Mesenchymal stem cell (in vitro differentiated cells and primary cell): ENCODE measurements around the gene GPATCH2L.
A peak's percentile ranks its signal among the peaks of the same experiment; 100 is the strongest.

Experiments used
- DNase-seq: peaks from one replicate; pipeline ENCODE4 v3.0.0-alpha.2; 2013
- H2AFZ ChIP-seq: one replicate; pipeline ENCODE4 v1.6.1; 2013; ENCODE audit warnings: low read depth, mild to moderate bottlenecking, control low read depth, inconsistent platforms, low read length, moderate library complexity
- H2AK5ac ChIP-seq: 2 replicates; pipeline ENCODE4 v1.6.1; 2013; ENCODE audit warnings: low read length, moderate library complexity, mild to moderate bottlenecking, inconsistent platforms; ENCODE audit not compliant: severe bottlenecking
- H2BK120ac ChIP-seq: one replicate; pipeline ENCODE4 v1.6.1; 2013; ENCODE audit warnings: low read depth, mild to moderate bottlenecking, inconsistent platforms, low read length, moderate library complexity
- H2BK12ac ChIP-seq, 2 experiments: one replicate each; pipeline ENCODE4 v1.6.1; 2013; ENCODE audit warnings: inconsistent platforms in 2 of 2, low read length in 2 of 2, mild to moderate bottlenecking in 2 of 2, moderate library complexity in 2 of 2, control low read depth in 1 of 2
- H2BK15ac ChIP-seq: one replicate; pipeline ENCODE4 v1.6.1; 2013; ENCODE audit warnings: mild to moderate bottlenecking, low read depth, inconsistent platforms; ENCODE audit not compliant: poor library complexity, severe bottlenecking
- H2BK5ac ChIP-seq: 2 replicates; pipeline ENCODE4 v1.6.1; 2013; ENCODE audit warnings: low read depth, mild to moderate bottlenecking, low read length, control low read depth, inconsistent platforms; ENCODE audit not compliant: poor library complexity, severe bottlenecking
- H3K14ac ChIP-seq, 2 experiments: one replicate each; pipeline ENCODE4 v1.6.1; 2013; ENCODE audit warnings: inconsistent platforms in 2 of 2, low read length in 2 of 2, control low read depth in 1 of 2, mild to moderate bottlenecking in 1 of 2, moderate library complexity in 1 of 2
- H3K18ac ChIP-seq, 2 experiments: one replicate each; pipeline ENCODE4 v1.6.1; 2013; ENCODE audit warnings: inconsistent platforms in 2 of 2, low read length in 2 of 2, control low read depth in 1 of 2, low read depth in 1 of 2, mild to moderate bottlenecking in 1 of 2
- H3K23ac ChIP-seq, 2 experiments: one replicate each; pipeline ENCODE4 v1.6.1; 2013; ENCODE audit warnings: inconsistent platforms in 2 of 2, low read length in 2 of 2, mild to moderate bottlenecking in 2 of 2, moderate library complexity in 2 of 2, control low read depth in 1 of 2
- H3K27ac ChIP-seq: 2 replicates; pipeline ENCODE4 v1.5.1; 2013; ENCODE audit warnings: mild to moderate bottlenecking, moderate library complexity, low read length, control low read depth, inconsistent platforms; ENCODE audit not compliant: poor library complexity, severe bottlenecking
- H3K27me3 ChIP-seq, 2 experiments: 2 replicates each; pipeline versions ENCODE4 v1.6.1 to v1.7.0; 2013; ENCODE audit warnings: low read length in 2 of 2, mild to moderate bottlenecking in 2 of 2, moderate library complexity in 2 of 2, control low read depth in 1 of 2, inconsistent platforms in 1 of 2; ENCODE audit not compliant: control insufficient read depth in 1 of 2, insufficient read depth in 1 of 2
- H3K36me3 ChIP-seq, 2 experiments: 2 replicates each; pipeline versions ENCODE4 v1.6.1 to v1.7.0; 2013; ENCODE audit warnings: low read length in 2 of 2, control low read depth in 1 of 2, inconsistent platforms in 1 of 2, low read depth in 1 of 2, mild to moderate bottlenecking in 1 of 2; ENCODE audit not compliant: insufficient read depth in 2 of 2, control insufficient read depth in 1 of 2
- H3K4ac ChIP-seq, 2 experiments: one replicate each; pipeline ENCODE4 v1.6.1; 2013; ENCODE audit warnings: inconsistent platforms in 2 of 2, low read length in 2 of 2, mild to moderate bottlenecking in 2 of 2, moderate library complexity in 2 of 2, control low read depth in 1 of 2, low read depth in 1 of 2
- H3K4me1 ChIP-seq: 2 replicates; pipeline ENCODE4 v1.6.1; 2013; ENCODE audit warnings: low read depth, low read length, control low read depth; ENCODE audit not compliant: control insufficient read depth, insufficient read depth
- H3K4me2 ChIP-seq: 2 replicates; pipeline ENCODE4 v1.6.1; 2013; ENCODE audit warnings: low read length, mild to moderate bottlenecking, inconsistent platforms; ENCODE audit not compliant: poor library complexity, severe bottlenecking
- H3K4me3 ChIP-seq, 2 experiments: 2 replicates each; pipeline versions ENCODE4 v1.5.1 to v1.7.0; 2013; ENCODE audit warnings: low read length in 2 of 2, mild to moderate bottlenecking in 2 of 2, control low read depth in 1 of 2, low read depth in 1 of 2; ENCODE audit not compliant: insufficient read depth in 1 of 2
- H3K79me1 ChIP-seq: replicated peaks from 2 replicates; pipeline ENCODE4 v1.6.1; 2013; ENCODE audit warnings: mild to moderate bottlenecking, control low read depth, low read length, inconsistent platforms; ENCODE audit not compliant: poor library complexity, severe bottlenecking
- H3K9ac ChIP-seq: 2 replicates; pipeline ENCODE4 v1.7.0; 2013; ENCODE audit warnings: mild to moderate bottlenecking, low read length, moderate library complexity
- H3K9me3 ChIP-seq: 2 replicates; pipeline ENCODE4 v1.7.0; 2013; ENCODE audit warnings: mild to moderate bottlenecking, low read length; ENCODE audit not compliant: control insufficient read depth
- H4K8ac ChIP-seq: one replicate; pipeline ENCODE4 v1.6.1; 2013; ENCODE audit warnings: inconsistent platforms, mild to moderate bottlenecking, low read length, moderate library complexity
- H4K91ac ChIP-seq: one replicate; pipeline ENCODE4 v1.6.1; 2013; ENCODE audit warnings: mild to moderate bottlenecking, low read length, inconsistent platforms
- WGBS: methylation state at CpG from one replicate; pipeline ENCODE4 v1.1.7; 2013; ENCODE audit warnings: mixed read lengths; 5-methylcytosine and 5-hydroxymethylcytosine counted together

GPATCH2L gene

GRCh38 chr14:76175942-76176341 is 24.2 kb downstream of the GPATCH2L start:
- Histone ChIP-seq H3K9ac (no peak overlapping the region), H2BK15ac (no peak overlapping the region), H2BK5ac (no peak overlapping the region), H3K23ac (no peak overlapping the region), H4K8ac (no peak overlapping the region), H3K4ac (no peak overlapping the region), H2BK12ac (no peak overlapping the region), H3K27me3 (no peaks in the 10 kb centered on the region), H3K36me3 (peaks cover 7 to 87% of the 10 kb centered on the region in 2 experiments), H3K18ac (no peak overlapping the region), H3K4me2 (no peak overlapping the region), H2AFZ (no peak overlapping the region), H2AK5ac (no peak overlapping the region), H3K79me1 (peaks cover 22% of the 10 kb centered on the region), H3K27ac (no peak overlapping the region), H3K9me3 (no peaks in the 10 kb centered on the region), H3K4me1 (peaks cover 7% of the 10 kb centered on the region), H2BK120ac (no peak overlapping the region), H3K14ac (no peak overlapping the region), H3K4me3 (no peak overlapping the region), H4K91ac (no peak overlapping the region)
- DNase-seq, result no peak
- WGBS, result no CpG with 5 or more reads among the region's 3 CpGs

GRCh38 chr14:76181546-76181945 is 29.8 kb downstream of the GPATCH2L start:
- no peak overlapping the region for H4K8ac ChIP-seq
- no peak overlapping the region for H3K23ac ChIP-seq
- peak; percentile 16 for DNase-seq
- no peak overlapping the region for H3K9ac ChIP-seq
- no peak overlapping the region for H2BK15ac ChIP-seq
- H3K27ac ChIP-seq, result no peak overlapping the region
- no peak overlapping the region for H2AK5ac ChIP-seq
- no peaks in the 10 kb centered on the region for H3K27me3 ChIP-seq
- H3K4ac ChIP-seq, result no peak overlapping the region
- H3K9me3 ChIP-seq, result no peaks in the 10 kb centered on the region
- peaks cover 15 to 89% of the 10 kb centered on the region in 2 experiments for H3K36me3 ChIP-seq
- H2BK12ac ChIP-seq, result no peak overlapping the region
- no peak overlapping the region for H2BK5ac ChIP-seq
- no peak overlapping the region for H3K4me3 ChIP-seq
- no peak overlapping the region for H3K4me2 ChIP-seq
- H4K91ac ChIP-seq, result no peak overlapping the region
- H2BK120ac ChIP-seq, result no peak overlapping the region
- no peak overlapping the region for H3K14ac ChIP-seq
- no peak overlapping the region for H3K18ac ChIP-seq
- peaks cover 7% of the 10 kb centered on the region for H3K4me1 ChIP-seq
- H2AFZ ChIP-seq, result no peak overlapping the region
- peaks cover 26% of the 10 kb centered on the region for H3K79me1 ChIP-seq
- no CpG with 5 or more reads among the region's 1 CpG for WGBS

- Histone ChIP-seq H3K4me3 (no peak overlapping the region), H2AFZ (no peak overlapping the region), H4K8ac (no peak overlapping the region), H3K18ac (no peak overlapping the region), H3K9me3 (no peaks in the 10 kb centered on the region), H2BK12ac (no peak overlapping the region), H3K4me2 (no peak overlapping the region), H3K36me3 (peaks cover 5 to 88% of the 10 kb centered on the region in 2 experiments), H3K4me1 (peaks cover 2% of the 10 kb centered on the region), H3K14ac (no peak overlapping the region), H4K91ac (no peak overlapping the region), H3K4ac (no peak overlapping the region), H2BK15ac (no peak overlapping the region), H3K9ac (no peak overlapping the region), H2AK5ac (no peak overlapping the region), H3K23ac (no peak overlapping the region), H2BK120ac (no peak overlapping the region), H3K27me3 (no peaks in the 10 kb centered on the region), H2BK5ac (no peak overlapping the region), H3K27ac (no peak overlapping the region), H3K79me1 (peaks cover 27% of the 10 kb centered on the region)
- 81% methylated on average over 3 of the region's 4 CpGs for WGBS
- DNase-seq, result no peak
These were observed 34.7 kb downstream of the GPATCH2L start for GRCh38 chr14:76186308-76187027.

- H3K4me1 ChIP-seq, result peaks cover 1% of the 10 kb centered on the region
- H2BK12ac ChIP-seq, result no peak overlapping the region
- no peak overlapping the region for H2AK5ac ChIP-seq
- H3K79me1 ChIP-seq, result peaks cover 14% of the 10 kb centered on the region
- H3K4me3 ChIP-seq, result no peak overlapping the region
- H2BK120ac ChIP-seq, result no peak overlapping the region
- H2BK15ac ChIP-seq, result no peak overlapping the region
- no peak for DNase-seq
- peaks cover 3 to 94% of the 10 kb centered on the region in 2 experiments for H3K36me3 ChIP-seq
- no peaks in the 10 kb centered on the region for H3K27me3 ChIP-seq
- H3K4ac ChIP-seq, result no peak overlapping the region
- H2BK5ac ChIP-seq, result no peak overlapping the region
- H4K8ac ChIP-seq, result no peak overlapping the region
- H2AFZ ChIP-seq, result no peak overlapping the region
- no peak overlapping the region for H3K27ac ChIP-seq
- no peaks in the 10 kb centered on the region for H3K9me3 ChIP-seq
- no peak overlapping the region for H3K14ac ChIP-seq
- no peak overlapping the region for H3K23ac ChIP-seq
- no peak overlapping the region for H4K91ac ChIP-seq
- no peak overlapping the region for H3K18ac ChIP-seq
- no peak overlapping the region for H3K9ac ChIP-seq
- H3K4me2 ChIP-seq, result no peak overlapping the region
- 94% methylated on average over 2 of the region's 2 CpGs for WGBS
These were observed 39.6 kb downstream of the GPATCH2L start for GRCh38 chr14:76191297-76191696.
